GM12873 (cell line): Measurements from ENCODE around the gene SCUBE3.

ENCODE experiments used
- CTCF ChIP-seq: IDR thresholded peaks from 2 replicates; pipeline ENCODE4 v1.5.1; 2012; ENCODE audit warnings: low read depth, mild to moderate bottlenecking, moderate library complexity, low read length, control low read depth; ENCODE audit not compliant: insufficient read depth; ENCODE audit errors: missing control alignments

The SCUBE3 gene

DNA sequence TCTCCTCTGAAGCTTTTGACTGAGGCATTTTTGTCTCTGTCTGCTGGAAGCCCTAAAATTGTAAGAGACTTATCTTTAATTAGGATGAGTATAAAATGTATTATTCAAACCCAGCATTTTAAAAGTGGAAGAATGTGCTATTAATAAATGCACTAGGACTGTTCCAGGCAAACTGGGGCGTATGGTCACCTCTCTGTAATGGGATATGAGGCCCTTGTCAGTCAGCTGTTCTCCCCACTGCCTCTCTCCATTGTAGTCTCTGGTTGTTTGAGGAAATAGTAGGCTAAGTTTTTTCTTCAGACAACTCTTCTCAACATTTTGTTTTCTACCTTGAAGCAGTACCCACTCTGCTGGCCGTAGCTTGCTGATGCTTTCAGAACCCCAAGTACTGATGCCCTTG, 69.6 kb downstream of the SCUBE3 start:
- TF ChIP-seq CTCF, result no peak

- TF ChIP-seq CTCF, result no peak
These were observed 74.1 kb downstream of the SCUBE3 start for GRCh38 chr6:35287671-35288396.

- TF ChIP-seq CTCF, result no peak
These were observed 75.1 kb downstream of the SCUBE3 start for GRCh38 chr6:35288834-35289233.

- no peak for TF ChIP-seq CTCF
These were observed 77.7 kb downstream of the SCUBE3 start for GRCh38 chr6:35291491-35291890.

- TF ChIP-seq CTCF, result no peak
These were observed 78.7 kb downstream of the SCUBE3 start for GRCh38 chr6:35292494-35292893.

GRCh38 chr6:35293681-35294080, 79.9 kb downstream of the SCUBE3 start:
- no peak for TF ChIP-seq CTCF

DNA sequence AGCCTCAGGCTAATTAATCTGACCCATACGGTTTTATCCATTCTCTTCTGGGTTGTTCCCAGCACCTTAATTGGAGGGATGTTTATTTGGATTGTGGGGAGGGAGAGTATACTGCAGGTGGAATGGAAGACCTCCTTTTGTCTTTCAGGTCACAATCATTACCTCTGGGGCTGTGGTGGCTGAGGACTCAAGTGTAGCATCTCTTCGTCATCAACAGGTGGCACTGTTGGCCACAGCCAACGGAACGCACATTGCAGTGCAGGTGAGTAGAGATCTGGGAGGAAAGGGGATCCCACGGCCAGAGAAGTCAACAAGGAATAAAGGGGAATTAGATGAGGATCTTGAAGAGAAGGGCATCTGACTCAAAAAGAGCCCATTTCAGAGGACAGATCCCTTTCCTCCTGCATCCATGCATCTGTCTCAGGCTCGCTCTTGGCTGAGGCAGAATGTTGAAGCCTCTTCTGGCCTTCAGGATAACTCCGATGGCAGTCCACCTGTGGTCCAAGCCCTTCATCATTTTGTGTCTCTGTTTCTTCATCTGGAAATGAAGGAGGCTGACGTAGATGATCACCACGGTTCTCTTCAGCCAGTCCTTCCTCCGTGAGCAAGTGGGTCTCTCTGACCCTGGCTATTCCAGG, 80.7 kb downstream of the SCUBE3 start:
- TF ChIP-seq CTCF, result peak; percentile 90
